Lung microvascular endothelial cell (primary cell): Measurements from ENCODE around the gene SLC25A26. TPM values are rescaled to one million over a fixed set of nuclear protein-coding genes. Genes with fewer than 3 reads are reported as not detected.
"Not testable (repeated sequence)": the region's sequence is repeated elsewhere in the genome, so short reads cannot be mapped to it uniquely, and the experiment has no call there.

ENCODE experiments used
- DNase-seq, 2 donors: peaks; one replicate each; pipeline versions ENCODE4 v3.0.0 to v3.0.0-alpha.2; 2010; ENCODE audit warnings: low read depth in 2 of 2
- total RNA-seq: library from RNA; depleted of rRNA; stranded (reverse); fragments of >200 nt; gene quantifications from 2 replicates; pipeline ENCODE4 v1.2.1, GENCODE V29; 2014

The SLC25A26 gene
- total RNA-seq, 1 donor from 2014 or later: 11.9 TPM

GRCh38 chr3:66407611-66408218 is 186.9 kb downstream of the SLC25A26 start:
- DNase-seq: peak; percentile 50 to 77

GRCh38 chr3:66409771-66410754 is 189.3 kb downstream of the SLC25A26 start:
- no peak for DNase-seq

GRCh38 chr3:66410976-66411375 is 190.2 kb downstream of the SLC25A26 start:
- no peak for DNase-seq

GRCh38 chr3:66411474-66411873 is 190.7 kb downstream of the SLC25A26 start:
- peak in 1 of 2 donors; percentile 31 for DNase-seq

GRCh38 chr3:66411961-66412887 is 191.4 kb downstream of the SLC25A26 start:
- no peak for DNase-seq

GRCh38 chr3:66413151-66413751 is 192.4 kb downstream of the SLC25A26 start:
- DNase-seq: no peak

GRCh38 chr3:66414846-66415245 is 194.0 kb downstream of the SLC25A26 start:
- DNase-seq: no peak

- no peak for DNase-seq
These were observed 195.1 kb downstream of the SLC25A26 start for GRCh38 chr3:66415867-66416428.

GRCh38 chr3:66416556-66417304 is 195.9 kb downstream of the SLC25A26 start:
- no peak for DNase-seq

- no peak for DNase-seq
These were observed 197.7 kb downstream of the SLC25A26 start for GRCh38 chr3:66418475-66418931.

- DNase-seq: no peak
These were observed 198.2 kb downstream of the SLC25A26 start for GRCh38 chr3:66419036-66419435.

GRCh38 chr3:66421144-66421543 is 200.3 kb downstream of the SLC25A26 start:
- not testable (repeated sequence) for DNase-seq

- DNase-seq: not testable (repeated sequence)
These were observed 201.1 kb downstream of the SLC25A26 start for GRCh38 chr3:66421893-66422292.

- no peak for DNase-seq
These were observed 203.0 kb downstream of the SLC25A26 start for GRCh38 chr3:66423791-66424190.

- DNase-seq: no peak
These were observed 204.2 kb downstream of the SLC25A26 start for GRCh38 chr3:66425032-66425431.

GRCh38 chr3:66425576-66426114 is 204.8 kb downstream of the SLC25A26 start:
- DNase-seq: no peak

- no peak for DNase-seq
These were observed 205.3 kb downstream of the SLC25A26 start for GRCh38 chr3:66426135-66426534.

- no peak for DNase-seq
These were observed 206.6 kb downstream of the SLC25A26 start for GRCh38 chr3:66427352-66427751.

- no peak for DNase-seq
These were observed 207.2 kb downstream of the SLC25A26 start for GRCh38 chr3:66427951-66428474.
